Activated T-helper 2 cell treated with anti-CD3 and anti-CD28 coated beads, Interferon-gamma antibody, Interleukin-2, Interleukin-4, amounts not matched to agents 10 μg/mL and 5 μg/mL and 100 μg/mL, durations not matched to agents 14 hours and 24 hours and 36 hours (primary cell): ENCODE measurements around the gene ENOPH1. TPM values are rescaled to one million over a fixed set of nuclear protein-coding genes. Genes with fewer than 3 reads are reported as not detected.
A peak's percentile ranks its signal among the peaks of the same experiment; 100 is the strongest.
"Not testable (repeated sequence)": the region's sequence is repeated elsewhere in the genome, so short reads cannot be mapped to it uniquely, and the experiment has no call there.

Experiments
- DNase-seq: peaks from one replicate; pipeline ENCODE4 v3.0.0; 2021; ENCODE audit warnings: low spot score
- H3K27ac Mint-ChIP-seq: one replicate; pipeline ENCODE4 v1.8.0; 2021; ENCODE audit warnings: mixed read lengths
- H3K27me3 Mint-ChIP-seq: one replicate; pipeline ENCODE4 v1.8.0; 2021; ENCODE audit warnings: low read depth, mixed read lengths
- H3K36me3 Mint-ChIP-seq: one replicate; pipeline ENCODE4 v1.8.0; 2021; ENCODE audit warnings: low read depth, mixed read lengths
- H3K4me1 Mint-ChIP-seq: one replicate; pipeline ENCODE4 v1.8.0; 2021; ENCODE audit warnings: low read depth, mixed read lengths
- H3K4me3 Mint-ChIP-seq: one replicate; pipeline ENCODE4 v1.8.0; 2021; ENCODE audit warnings: low read depth, mild to moderate bottlenecking, moderate library complexity, mixed read lengths
- H3K9me3 Mint-ChIP-seq: one replicate; pipeline ENCODE4 v1.8.0; 2021; ENCODE audit warnings: mixed read lengths
- intact Hi-C: fragments of 100-400 bp; cut with micrococcal nuclease; formaldehyde crosslinking; loops from one replicate; pipeline ENCODE4 v1.15.1; 2023
- total RNA-seq: library from RNA; stranded (reverse); gene quantifications from 2 replicates; pipeline ENCODE4 v1.2.3, GENCODE V29; 2022

The ENOPH1 gene
- total RNA-seq, 1 donor from 2014 or later = 65.9 TPM

DNA sequence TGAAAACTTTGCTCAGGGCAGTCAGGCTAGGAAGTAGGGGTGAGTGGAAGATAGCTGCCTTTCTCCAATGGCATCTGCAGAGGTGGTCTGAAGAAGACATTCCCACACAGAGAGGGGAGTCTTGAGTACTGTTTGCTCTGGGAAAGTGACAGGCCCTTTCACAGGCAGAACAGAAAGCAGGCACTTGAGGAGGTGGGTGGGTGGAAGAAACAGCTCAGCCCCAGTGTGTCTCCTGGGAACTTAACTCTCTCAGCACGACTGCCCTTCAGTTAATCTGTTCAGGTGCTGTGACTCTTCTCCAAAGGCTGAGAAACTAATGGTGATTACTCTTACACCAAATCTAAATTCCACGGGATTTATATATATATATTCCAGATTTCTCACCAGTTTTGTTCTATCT, 28.3 kb downstream of the ENOPH1 start:
- H3K27ac Mint-ChIP-seq = no peak overlapping the region
- intact Hi-C loops = no loop called here
- H3K4me1 Mint-ChIP-seq = peaks cover 3% of the 10 kb centered on the region

DNA sequence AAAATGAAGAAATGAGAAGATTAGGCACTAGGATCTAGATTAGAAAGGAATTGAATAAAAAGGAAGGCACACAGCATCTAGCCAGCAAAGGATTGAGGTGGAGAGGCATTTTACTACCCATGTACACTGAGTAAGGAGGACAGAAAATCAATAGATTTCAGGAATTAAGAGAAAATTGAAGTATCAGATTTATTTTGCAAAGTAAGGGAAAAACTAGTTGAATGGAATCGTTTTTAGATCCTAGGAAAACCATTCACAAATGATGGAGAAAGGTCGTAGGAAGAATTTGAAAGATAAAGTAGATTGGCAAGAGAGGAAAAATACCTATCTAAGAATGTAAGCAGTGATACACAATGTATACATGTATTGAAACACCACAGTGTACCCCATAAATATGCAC, 31.3 kb downstream of the ENOPH1 start:
- intact Hi-C loops = loop anchor here (1.0 to 2.0 kb wide), 2 partner anchors 29 to 278 kb away; no protein-coding TSS in a partner anchor
- Mint-ChIP-seq H3K4me1 (peaks cover 3% of the 10 kb centered on the region), H3K4me3 (no peak overlapping the region), H3K27me3 (no peaks in the 10 kb centered on the region), H3K36me3 (peaks cover 48% of the 10 kb centered on the region), H3K9me3 (no peaks in the 10 kb centered on the region), H3K27ac (no peak overlapping the region)
- no peak for DNase-seq

More for the DNA sequence above, 28.3 kb downstream of the ENOPH1 start:
- H3K36me3 Mint-ChIP-seq = peaks cover 65% of the 10 kb centered on the region
- DNase-seq = no peak
- H3K27me3 Mint-ChIP-seq = no peaks in the 10 kb centered on the region
- H3K4me3 Mint-ChIP-seq = no peak overlapping the region
- H3K9me3 Mint-ChIP-seq = no peaks in the 10 kb centered on the region

DNA sequence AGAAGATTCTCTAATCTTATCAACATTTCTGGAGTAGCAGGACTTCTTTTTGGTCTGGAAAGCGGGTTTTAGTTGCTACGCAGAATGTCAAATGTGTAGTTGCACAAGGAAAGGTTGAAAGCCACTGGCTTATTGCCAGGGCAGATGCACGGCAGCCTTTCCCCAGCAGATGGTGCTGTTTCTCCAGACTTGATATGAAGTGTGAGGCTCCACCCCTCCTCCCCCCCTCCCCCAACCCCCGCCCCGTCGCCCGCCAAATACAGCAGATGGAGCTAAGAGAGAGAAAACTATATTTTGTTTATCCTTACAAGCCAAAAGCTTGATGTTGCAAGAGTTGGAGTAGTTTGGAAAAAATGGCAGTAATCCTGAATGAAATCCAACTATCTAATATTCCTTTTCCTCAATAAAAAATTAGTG, 32.0 kb downstream of the ENOPH1 start:
- Mint-ChIP-seq H3K27me3 (no peaks in the 10 kb centered on the region), H3K4me1 (peaks cover 3% of the 10 kb centered on the region), H3K27ac (no peak overlapping the region), H3K36me3 (peaks cover 44% of the 10 kb centered on the region), H3K9me3 (no peaks in the 10 kb centered on the region), H3K4me3 (no peak overlapping the region)
- DNase-seq = peak; percentile 72
- intact Hi-C loops = loop anchor here (1.0 to 2.0 kb wide), 2 partner anchors 30 to 277 kb away; no protein-coding TSS in a partner anchor

DNA sequence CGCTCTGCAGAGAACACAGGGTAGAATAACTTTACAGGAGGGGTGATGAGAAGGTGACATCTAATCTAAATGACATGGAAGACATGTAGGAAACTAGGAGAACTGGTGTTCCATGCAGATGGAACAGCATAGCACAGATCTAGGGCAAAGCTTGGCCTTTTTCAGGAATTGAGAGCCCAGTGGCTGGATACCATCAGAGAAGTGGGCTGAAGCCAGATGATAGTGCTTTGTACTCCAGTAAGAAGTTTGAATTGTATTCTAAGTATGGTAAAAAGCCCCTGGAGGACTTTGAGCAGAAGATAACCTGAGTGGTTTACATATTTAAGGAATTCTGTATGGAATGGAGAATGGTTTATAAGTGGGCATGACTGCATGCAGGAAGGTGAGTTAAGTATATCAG, 32.8 kb downstream of the ENOPH1 start:
- no peak overlapping the region for H3K4me3 Mint-ChIP-seq
- H3K27ac Mint-ChIP-seq = no peak overlapping the region
- no peaks in the 10 kb centered on the region for H3K27me3 Mint-ChIP-seq
- peaks cover 3% of the 10 kb centered on the region for H3K4me1 Mint-ChIP-seq
- H3K9me3 Mint-ChIP-seq = no peaks in the 10 kb centered on the region
- peaks cover 39% of the 10 kb centered on the region for H3K36me3 Mint-ChIP-seq
- intact Hi-C loops = loop anchor here (2.0 kb wide), 1 partner anchor 30 kb away; no protein-coding TSS in a partner anchor
- DNase-seq = no peak

DNA sequence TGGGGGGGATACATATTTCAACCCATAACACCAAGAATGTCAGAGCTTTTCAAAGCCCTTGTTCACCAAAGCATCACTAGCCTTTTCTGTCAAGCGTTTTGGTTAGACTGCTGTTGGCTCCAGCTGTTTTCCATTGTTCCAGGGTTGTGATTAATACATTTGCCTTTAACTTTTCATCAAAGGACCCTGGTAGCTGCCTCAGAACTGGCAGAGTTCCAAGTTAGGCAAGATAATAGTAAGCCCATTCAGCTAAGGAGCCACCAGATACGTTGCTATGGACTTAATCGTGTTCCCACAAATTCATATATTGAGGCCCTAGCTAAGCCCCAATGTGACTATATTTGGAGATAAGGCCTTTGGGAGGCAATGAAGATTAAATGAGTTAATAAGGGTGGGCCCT, 37.1 kb downstream of the ENOPH1 start:
- DNase-seq = no peak
- Mint-ChIP-seq H3K4me3 (no peak overlapping the region), H3K27me3 (no peaks in the 10 kb centered on the region), H3K9me3 (no peaks in the 10 kb centered on the region), H3K4me1 (no peaks in the 10 kb centered on the region), H3K36me3 (peaks cover 25% of the 10 kb centered on the region), H3K27ac (no peak overlapping the region)
- intact Hi-C loops = no loop called here

DNA sequence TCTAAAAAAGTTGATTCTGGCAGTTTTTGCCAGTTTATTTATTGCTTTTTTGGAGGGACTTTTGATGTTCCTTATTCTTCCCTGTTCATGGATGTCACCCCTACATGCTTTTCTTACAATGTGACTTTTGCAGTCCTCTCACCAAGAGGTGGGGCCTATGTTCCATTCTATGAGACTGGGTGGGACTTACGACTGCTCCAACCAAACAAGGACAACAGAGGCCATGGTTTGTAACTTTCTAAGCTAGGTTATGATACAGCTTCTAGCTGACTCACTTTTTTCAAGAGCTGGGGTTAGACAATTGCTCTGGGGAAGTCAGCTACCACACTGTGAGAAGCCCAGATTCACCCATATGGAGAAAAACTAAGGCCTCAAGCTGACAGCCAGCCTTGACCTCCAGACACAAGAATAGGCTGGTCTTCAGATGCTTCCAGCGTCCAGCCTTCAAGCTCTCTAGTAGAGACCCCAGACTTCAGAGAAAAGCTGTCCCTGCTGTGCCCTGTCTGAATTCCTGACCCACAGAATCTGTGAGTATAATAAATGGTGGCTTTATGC, 39.5 kb downstream of the ENOPH1 start:
- Mint-ChIP-seq H3K36me3 (peaks cover 13% of the 10 kb centered on the region), H3K4me3 (no peak overlapping the region), H3K27ac (no peak overlapping the region), H3K27me3 (no peaks in the 10 kb centered on the region), H3K9me3 (no peaks in the 10 kb centered on the region), H3K4me1 (no peaks in the 10 kb centered on the region)
- DNase-seq = no peak
- intact Hi-C loops = no loop called here

DNA sequence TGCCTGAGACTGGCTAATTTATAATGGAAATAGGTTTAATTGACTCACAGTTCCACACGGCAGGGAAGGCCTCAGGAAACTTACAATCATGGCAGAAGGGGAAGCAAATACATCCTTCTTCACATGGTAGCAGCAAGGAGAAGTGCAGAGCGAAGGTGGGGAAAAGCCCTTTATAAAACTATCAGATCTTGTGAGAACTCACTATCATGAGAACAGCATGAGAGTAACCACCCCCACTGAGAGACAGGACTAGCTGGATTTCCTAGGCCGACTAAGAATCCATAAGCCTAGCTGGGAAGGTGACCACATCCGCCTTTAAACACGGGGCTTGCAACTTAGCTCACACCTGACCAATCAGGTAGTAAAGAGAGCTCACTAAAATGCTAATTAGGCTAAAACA, 42.7 kb downstream of the ENOPH1 start:
- H3K27me3 Mint-ChIP-seq, H3K27ac Mint-ChIP-seq, H3K9me3 Mint-ChIP-seq, H3K4me1 Mint-ChIP-seq, DNase-seq, H3K4me3 Mint-ChIP-seq, intact Hi-C loops: not testable (repeated sequence)
- H3K36me3 Mint-ChIP-seq = peaks cover 11% of the 10 kb centered on the region

DNA sequence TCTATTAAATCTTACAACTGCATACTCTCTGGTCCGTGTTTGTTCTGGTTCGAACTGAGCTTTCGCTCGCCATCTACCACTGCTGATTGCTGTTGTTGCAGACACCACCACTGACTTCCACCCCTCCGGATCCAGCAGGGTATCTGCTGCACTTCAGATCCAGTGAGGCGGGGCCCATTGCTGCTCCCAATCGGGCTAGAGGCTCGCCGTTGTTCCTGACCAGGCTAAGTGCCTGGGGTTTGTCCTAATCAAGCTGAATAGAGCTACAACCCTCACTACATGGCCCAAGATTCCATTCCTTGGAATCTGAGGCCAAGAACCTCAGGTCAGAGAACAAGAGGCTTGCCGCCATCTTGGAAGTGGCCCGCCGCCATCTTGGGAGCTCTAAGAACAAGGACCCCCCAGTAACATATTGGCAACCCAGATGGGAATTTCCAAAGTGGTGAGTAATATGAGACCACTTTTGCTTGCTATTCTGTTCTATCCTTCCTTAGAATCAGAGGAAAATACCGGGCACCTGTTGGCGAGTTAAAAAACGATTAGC, 43.3 kb downstream of the ENOPH1 start:
- H3K27me3 Mint-ChIP-seq = no peaks in the 10 kb centered on the region
- intact Hi-C loops = no loop called here
- no peak overlapping the region for H3K27ac Mint-ChIP-seq
- no peak for DNase-seq
- peaks cover 7% of the 10 kb centered on the region for H3K36me3 Mint-ChIP-seq
- H3K4me1 Mint-ChIP-seq = no peaks in the 10 kb centered on the region
- H3K9me3 Mint-ChIP-seq = no peaks in the 10 kb centered on the region
- no peak overlapping the region for H3K4me3 Mint-ChIP-seq

DNA sequence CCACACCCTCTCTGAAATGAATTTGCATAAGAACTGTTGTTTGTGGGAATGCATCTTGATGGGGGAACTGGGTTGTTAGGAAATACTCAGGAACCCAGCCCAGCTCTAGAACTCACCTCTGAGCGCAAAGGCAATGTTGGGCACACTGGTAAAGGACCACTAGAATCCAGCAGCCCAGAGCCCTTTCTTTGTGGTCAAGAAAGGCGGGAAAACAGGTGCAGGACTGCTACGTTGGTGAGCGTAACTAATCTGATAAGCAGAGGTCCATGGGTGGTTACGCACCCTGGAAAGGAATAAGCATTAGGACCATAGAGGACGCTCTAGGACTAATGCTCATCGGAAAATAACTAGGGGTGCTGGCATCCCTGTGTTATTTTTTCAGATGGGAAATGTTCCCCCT, 45.5 kb downstream of the ENOPH1 start:
- H3K27ac Mint-ChIP-seq, H3K27me3 Mint-ChIP-seq, intact Hi-C loops, H3K9me3 Mint-ChIP-seq, H3K4me3 Mint-ChIP-seq, H3K4me1 Mint-ChIP-seq, H3K36me3 Mint-ChIP-seq, DNase-seq: not testable (repeated sequence)

DNA sequence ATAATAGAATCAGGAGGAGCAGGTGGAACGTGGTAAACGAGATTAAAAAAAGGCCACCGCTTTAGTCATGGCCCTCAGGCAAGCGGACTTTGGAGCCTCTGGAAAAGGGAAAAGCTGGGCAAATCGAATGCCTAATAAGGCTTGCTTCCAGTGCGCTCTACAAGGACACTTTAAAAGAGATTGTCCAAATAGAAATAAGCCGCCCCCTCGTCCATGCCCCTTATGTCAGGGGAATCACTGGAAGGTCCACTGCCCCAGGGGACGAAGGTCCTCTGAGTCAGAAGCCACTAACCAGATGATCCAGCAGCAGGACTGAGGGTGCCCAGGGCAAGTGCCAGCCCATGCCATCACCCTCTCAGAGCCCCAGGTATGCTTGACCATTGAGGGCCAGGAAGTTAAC, 47.1 kb downstream of the ENOPH1 start:
- DNase-seq, H3K4me1 Mint-ChIP-seq, H3K36me3 Mint-ChIP-seq, H3K4me3 Mint-ChIP-seq, H3K9me3 Mint-ChIP-seq, H3K27ac Mint-ChIP-seq, intact Hi-C loops, H3K27me3 Mint-ChIP-seq: not testable (repeated sequence)

DNA sequence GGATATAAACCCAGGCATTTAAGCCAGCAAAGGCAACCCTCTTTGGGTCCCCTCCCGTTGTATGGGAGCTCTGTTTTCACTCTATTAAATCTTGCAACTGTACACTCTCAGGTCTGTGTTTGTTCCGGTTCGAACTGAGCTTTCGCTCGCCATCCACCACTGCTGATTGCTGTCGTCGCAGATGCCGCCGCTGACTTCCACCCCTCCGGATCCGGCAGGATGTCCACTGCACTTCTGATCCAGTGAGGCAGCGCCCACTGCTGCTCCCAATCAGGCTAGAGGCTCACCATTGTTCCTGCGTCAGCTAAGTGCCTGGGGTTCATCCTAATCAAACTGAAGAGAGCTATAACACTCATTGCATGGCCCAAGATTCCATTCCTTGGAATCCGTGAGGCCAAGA, 49.2 kb downstream of the ENOPH1 start:
- intact Hi-C loops = no loop called here

DNA sequence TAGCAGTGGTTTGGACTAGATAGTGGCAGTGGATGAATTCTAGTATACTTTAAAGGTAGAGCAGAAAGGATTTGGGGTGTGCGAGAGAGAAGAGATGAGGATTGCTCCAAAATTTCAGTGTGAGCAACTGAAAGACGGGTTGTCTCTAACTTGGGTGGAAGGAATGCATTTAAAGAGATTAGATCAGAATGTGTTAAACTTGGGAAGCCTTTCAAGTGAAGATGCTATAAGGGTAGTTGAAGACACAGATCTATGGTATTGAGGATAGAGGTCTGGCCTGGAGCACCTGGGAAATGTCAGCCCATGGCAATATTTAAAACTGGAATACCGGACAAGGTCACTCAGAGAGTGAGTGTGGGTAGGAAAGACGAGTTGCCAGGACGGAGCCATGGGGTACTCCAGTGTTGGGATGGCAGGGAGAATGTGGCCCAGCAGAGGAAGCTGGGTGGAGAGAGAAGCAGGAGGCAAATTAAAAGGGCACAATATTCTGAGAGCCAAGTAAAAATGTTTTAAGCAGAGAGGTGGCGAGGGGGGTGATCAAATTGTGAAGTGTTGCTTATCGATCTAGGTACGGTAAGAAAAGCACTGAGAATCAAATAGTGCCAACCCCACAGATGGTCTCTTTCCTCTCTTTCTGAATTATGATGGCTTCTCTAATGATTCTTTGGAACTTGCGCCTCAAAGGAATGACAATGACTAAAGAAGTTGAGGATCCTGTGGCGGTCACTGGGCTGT, 50.5 kb downstream of the ENOPH1 start:
- no peaks in the 10 kb centered on the region for H3K4me1 Mint-ChIP-seq
- no peaks in the 10 kb centered on the region for H3K9me3 Mint-ChIP-seq
- intact Hi-C loops = no loop called here
- H3K27me3 Mint-ChIP-seq = no peaks in the 10 kb centered on the region
- no peak overlapping the region for H3K27ac Mint-ChIP-seq
- DNase-seq = no peak
- peaks cover 7% of the 10 kb centered on the region for H3K36me3 Mint-ChIP-seq
- H3K4me3 Mint-ChIP-seq = no peak overlapping the region

More for the DNA sequence above, 49.2 kb downstream of the ENOPH1 start:
- no peaks in the 10 kb centered on the region for H3K4me1 Mint-ChIP-seq
- no peak for DNase-seq
- H3K9me3 Mint-ChIP-seq = no peaks in the 10 kb centered on the region
- no peak overlapping the region for H3K4me3 Mint-ChIP-seq
- H3K27me3 Mint-ChIP-seq = no peaks in the 10 kb centered on the region
- H3K27ac Mint-ChIP-seq = no peak overlapping the region
- peaks cover 7% of the 10 kb centered on the region for H3K36me3 Mint-ChIP-seq

DNA sequence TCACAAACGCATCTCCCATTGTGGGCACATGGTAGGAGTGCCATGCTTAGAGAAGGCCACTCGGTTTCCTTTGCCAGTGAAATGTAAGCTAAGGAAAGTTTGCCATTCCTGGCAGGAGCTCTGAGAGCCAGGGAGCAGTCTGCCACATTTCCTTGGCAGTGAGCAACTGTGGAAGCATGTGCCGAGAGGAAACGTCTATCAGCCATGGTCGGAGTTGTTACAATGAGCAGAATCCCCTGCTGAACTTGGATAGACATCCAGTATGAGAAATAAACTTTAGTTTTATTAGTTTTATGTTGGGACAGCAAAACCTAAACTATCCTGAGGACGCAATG, 51.1 kb downstream of the ENOPH1 start:
- Mint-ChIP-seq H3K9me3 (no peaks in the 10 kb centered on the region), H3K27ac (no peak overlapping the region), H3K4me1 (no peaks in the 10 kb centered on the region), H3K4me3 (no peak overlapping the region), H3K36me3 (peaks cover 7% of the 10 kb centered on the region), H3K27me3 (no peaks in the 10 kb centered on the region)
- intact Hi-C loops = no loop called here
- DNase-seq = no peak
